K562 (cell line): ENCODE data around the gene INO80D. TPM values are rescaled to one million over a fixed set of nuclear protein-coding genes. Genes with fewer than 3 reads are reported as not detected.

Experiments
- ATAC-seq: fragments of 200-7000 bp; cut with Tn5 transposase; 3 replicates; pipeline ENCODE4 v1.9.1; 2020; ENCODE audit warnings: moderate library complexity
- BruUV-seq: library from RNA; stranded (reverse); fragments of 400-500 nt; replicated peaks from 2 replicates; lab custom pipeline; 2021; lab: Mats Ljungman, UMichigan
- CTCF ChIA-PET: fragments of 300-600 bp; formaldehyde crosslinking; extraction: SDS; loops from one replicate; lab custom pipeline; 2021; ENCODE audit warnings: low intra/inter-chr PET ratio; lab: Yijun Ruan, JAX
- POLR2A ChIA-PET: fragments of 300-600, 350-650 bp; sonication (Branson Sonifier 250); formaldehyde crosslinking; extraction: SDS; loops from one replicate; lab custom pipeline; 2021; ENCODE audit warnings: antibody characterized with exemption, inconsistent platforms; lab: Yijun Ruan, JAX
- DNase-seq, 4 experiments: peaks; one replicate each; pipeline versions ENCODE4 v3.0.0 to v3.0.0-alpha.2; 2011 to 2018; ENCODE audit warnings: low spot score in 3 of 4, mixed read lengths in 3 of 4; ENCODE audit errors: extremely low read depth in 1 of 4
- FAIRE-seq: peaks from 2 replicates; lab custom pipeline; 2011; peaks lifted over from hg19 to GRCh38; lab: Jason Lieb, UNC
- H2AFZ ChIP-seq: 2 replicates; pipeline ENCODE4 v1.6.0; 2011; ENCODE audit warnings: low read depth, low read length, control low read depth, inconsistent platforms
- H3K27ac ChIP-seq: fragments of 200-600 bp; 3 replicates; pipeline ENCODE4 v1.8.0; 2011; ENCODE audit warnings: low read depth, mild to moderate bottlenecking, control low read depth, inconsistent platforms, low read length, moderate library complexity, mixed read lengths; ENCODE audit errors: extremely low read depth
- H3K27me3 ChIP-seq, 2 experiments: fragments of 300-600 bp in 1 of 2; 2 replicates in 1 of 2; 3 replicates in 1 of 2; pipeline versions ENCODE4 v1.6.0 to v1.8.0; 2011; ENCODE audit warnings: inconsistent platforms in 2 of 2, low read length in 2 of 2, mild to moderate bottlenecking in 1 of 2, mixed read lengths in 1 of 2, moderate library complexity in 1 of 2; ENCODE audit not compliant: control insufficient read depth in 2 of 2, insufficient read depth in 2 of 2
- H3K36me3 ChIP-seq: fragments of 300-600 bp; 3 replicates; pipeline ENCODE4 v1.8.0; 2011; ENCODE audit warnings: mild to moderate bottlenecking, low read length, inconsistent platforms; ENCODE audit not compliant: control insufficient read depth, insufficient read depth
- H3K4me1 ChIP-seq, 2 experiments: fragments of 200-600 bp in 1 of 2; replicated peaks in 1 of 2; 2 replicates in 1 of 2; 3 replicates in 1 of 2; pipeline versions ENCODE4 v1.5.1 to v1.8.0; 2011; ENCODE audit warnings: inconsistent platforms in 2 of 2, low read length in 2 of 2, mild to moderate bottlenecking in 1 of 2, mixed read lengths in 1 of 2, moderate library complexity in 1 of 2; ENCODE audit not compliant: control insufficient read depth in 2 of 2, insufficient read depth in 2 of 2
- H3K4me2 ChIP-seq: 2 replicates; pipeline ENCODE4 v1.6.1; 2011; ENCODE audit warnings: low read length, control low read depth, inconsistent platforms, mixed read lengths; ENCODE audit not compliant: insufficient read depth
- H3K4me3 ChIP-seq: fragments of 200-600 bp; sonication (generic), shearing (Covaris generic); 2 replicates; pipeline ENCODE4 v1.5.1; 2016; ENCODE audit warnings: control low read depth, inconsistent platforms
- H3K79me2 ChIP-seq: fragments of 200-600 bp; 3 replicates; pipeline ENCODE4 v1.8.0; 2011; ENCODE audit warnings: low read length, inconsistent platforms; ENCODE audit not compliant: control insufficient read depth, insufficient read depth
- H3K9ac ChIP-seq, 2 experiments: 2 replicates each; pipeline versions ENCODE4 v1.6.0 to v1.6.1; 2011; ENCODE audit warnings: low read depth in 2 of 2, low read length in 2 of 2, control low read depth in 1 of 2, inconsistent platforms in 1 of 2, mild to moderate bottlenecking in 1 of 2, mixed read lengths in 1 of 2; ENCODE audit not compliant: insufficient read depth in 1 of 2
- H3K9me1 ChIP-seq: one replicate; pipeline ENCODE4 v1.6.0; 2011; ENCODE audit warnings: inconsistent platforms, mild to moderate bottlenecking, low read length, moderate library complexity; ENCODE audit not compliant: control insufficient read depth, insufficient read depth
- H3K9me3 ChIP-seq: replicated peaks from 2 replicates; pipeline ENCODE4 v1.5.1; 2011; ENCODE audit warnings: low read depth, low read length, inconsistent platforms; ENCODE audit not compliant: control insufficient read depth, insufficient read depth
- H4K20me1 ChIP-seq: replicated peaks from 2 replicates; pipeline ENCODE4 v1.6.1; 2011; ENCODE audit warnings: low read length, inconsistent platforms, mixed read lengths; ENCODE audit not compliant: control insufficient read depth, insufficient read depth
- BRD9 ChIP-seq: fragments of 450-650 bp; IDR thresholded peaks from 2 replicates; pipeline ENCODE4 v1.6.1; 2018; ENCODE audit warnings: low read depth; ENCODE audit not compliant: partially characterized antibody
- FOSL1 ChIP-seq: fragments of 200-800 bp; sonication (Bioruptor generic); conservative IDR thresholded peaks from 2 replicates; pipeline ENCODE4 v1.6.1; 2016; ENCODE audit warnings: missing genetic modification characterization, missing compliant biosample characterization
- GABPA ChIP-seq: fragments of 200-800 bp; sonication (Bioruptor generic); conservative IDR thresholded peaks from 2 replicates; pipeline ENCODE4 v1.6.1; 2016; ENCODE audit warnings: low read depth, missing genetic modification characterization, missing compliant biosample characterization
- MAFG ChIP-seq: fragments of 450-650 bp; conservative IDR thresholded peaks from 2 replicates; pipeline ENCODE4 v1.6.1; 2016; ENCODE audit warnings: missing genetic modification characterization, missing compliant biosample characterization
- MTA2 ChIP-seq: fragments of 450-650 bp; IDR thresholded peaks from 2 replicates; pipeline ENCODE4 v1.6.1; 2016; ENCODE audit warnings: low read depth
- MTF1 ChIP-seq: fragments of 250-450 bp; sonication (Bioruptor Pico); IDR thresholded peaks from 2 replicates; pipeline ENCODE4 v1.9.0; 2021; ENCODE audit warnings: moderate library complexity, mild to moderate bottlenecking, inconsistent platforms, borderline replicate concordance
- PURB ChIP-seq: sonication (generic); formaldehyde crosslinking; IDR thresholded peaks from 2 replicates; pipeline ENCODE4 v1.9.0; 2021; ENCODE audit warnings: low read depth, mild to moderate bottlenecking, missing genetic modification reagents
- TBL1XR1 ChIP-seq, 2 experiments: IDR thresholded peaks; 2 replicates each; pipeline ENCODE4 v1.6.1; 2012; ENCODE audit warnings: improper control_type of control experiment in 2 of 2, low read length in 2 of 2, mild to moderate bottlenecking in 1 of 2
- YY1 ChIP-seq, 3 experiments: IDR thresholded peaks; 2 replicates each; pipeline ENCODE4 v1.6.1; 2011; ENCODE audit warnings: low read length in 2 of 3, mild to moderate bottlenecking in 2 of 3, moderate library complexity in 2 of 3, borderline replicate concordance in 1 of 3, control low read depth in 1 of 3, low read depth in 1 of 3; ENCODE audit not compliant: insufficient read depth in 3 of 3, insufficient replicate concordance in 2 of 3, control insufficient read depth in 1 of 3, insufficient read length in 1 of 3; ENCODE audit errors: extremely low read depth in 1 of 3
- ZEB2 ChIP-seq: fragments of 450-650 bp; IDR thresholded peaks from 2 replicates; pipeline ENCODE4 v1.6.1; 2016
- ZNF644 ChIP-seq: fragments of 200-800 bp; sonication (Bioruptor generic); IDR thresholded peaks from 2 replicates; pipeline ENCODE4 v1.6.1; 2016; ENCODE audit warnings: low read depth, missing genetic modification characterization, missing compliant biosample characterization
- ZNF695 ChIP-seq: fragments of 450-650 bp; formaldehyde crosslinking; IDR thresholded peaks from 2 replicates; pipeline ENCODE4 v1.4.0; 2020; ENCODE audit warnings: mild to moderate bottlenecking, moderate library complexity
- WGBS: fragments of 100-300 bp; shearing (Covaris generic); methylation state at CpG from one replicate; pipeline ENCODE4 v1.1.6; 2016; ENCODE audit warnings: low coverage, mixed read lengths; ENCODE audit not compliant: insufficient coverage; ENCODE audit errors: missing lambda C conversion rate; 5-methylcytosine and 5-hydroxymethylcytosine counted together
- in situ Hi-C: fragments of 300-500 bp; cut with MboI; formaldehyde crosslinking; loops from 4 replicates; pipeline ENCODE4 v1.15.0; 2018; ENCODE audit warnings: inconsistent platforms, mixed read lengths
- intact Hi-C: fragments of 100-400 bp; cut with micrococcal nuclease; formaldehyde crosslinking; loops from 2 replicates; pipeline ENCODE4 v1.14.2; 2022
- polyA plus RNA-seq, 8 experiments: library from polyadenylated mRNA; depleted of rRNA in 4 of 8; stranded (reverse) in 5 of 8; unstranded in 3 of 8; fragments of >200 nt; fragmentation: Nextera tagmentation in 2 of 8; fragmentation: Illumina TruSeq in 1 of 8; extraction: Ambion mirVana in 2 of 8; extraction: Trizol in 1 of 8; gene quantifications; 2 replicates each; pipeline versions ENCODE4 v1.2.1 to v1.2.3, GENCODE V29; 2011 to 2014; ENCODE audit warnings: inconsistent platforms in 1 of 8, missing spikeins in 1 of 8
- total RNA-seq, 7 experiments: library from RNA; depleted of rRNA in 6 of 7; stranded (reverse); fragments of >200 nt in 6 of 7; fragmentation: Illumina TruSeq in 2 of 7; extraction: Trizol in 2 of 7; gene quantifications; 2 replicates each; pipeline versions ENCODE4 v1.2.1 to v1.2.3, GENCODE V29; 2011 to 2021; ENCODE audit warnings: low replicate concordance in 1 of 7
- TF ChIP-seq, protein P1 (sequence below), 2 experiments: fragments of 450-650 bp in 1 of 2; sonication (generic) in 1 of 2; formaldehyde crosslinking; conservative IDR thresholded peaks; 2 replicates each; pipeline versions ENCODE4 v1.4.0 to v1.8.1; 2020 to 2022; ENCODE audit warnings: mild to moderate bottlenecking in 1 of 2, missing genetic modification reagents in 1 of 2
- TF ChIP-seq, protein P2 (sequence below): fragments of 450-650 bp; formaldehyde crosslinking; IDR thresholded peaks from 2 replicates; pipeline ENCODE4 v1.4.0; 2020; ENCODE audit warnings: mild to moderate bottlenecking, moderate library complexity

INO80D gene
- total and polyA plus RNA-seq, 9 of the 15 experiments (the other 6 are each of a cell fraction or from before 2014, with no cell fraction given): 0.64 to 8.1 (median 2.9) TPM

DNA sequence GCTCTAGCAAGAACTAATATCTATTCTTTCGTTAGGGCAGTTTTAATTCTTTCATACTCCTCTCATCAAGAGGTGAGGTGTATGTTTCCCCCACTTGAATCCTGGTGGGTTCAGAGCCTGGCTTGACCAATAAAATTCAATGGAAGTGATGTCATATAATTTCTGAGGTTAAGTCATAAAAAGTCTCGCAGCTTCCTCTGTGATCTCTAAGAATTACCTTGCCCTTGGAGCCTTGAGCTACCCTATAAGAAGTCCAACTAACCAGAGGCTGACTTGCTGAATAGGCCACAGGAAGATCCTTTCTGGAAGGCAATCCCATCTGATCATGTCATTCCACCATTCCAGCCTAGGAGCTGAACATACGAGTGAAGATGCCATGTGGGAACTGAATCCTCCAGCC is 26.1 kb upstream of the INO80D start:
- peaks cover 6% of the 10 kb centered on the region; the same call in 1 of the 3 replicates for H3K36me3 ChIP-seq
- no peak overlapping the region for H3K4me2 ChIP-seq
- no TSS peak for BruUV-seq
- H3K27me3 ChIP-seq: no peaks in the 10 kb centered on the region
- H3K4me3 ChIP-seq: no peak overlapping the region
- H3K27ac ChIP-seq: no peak overlapping the region
- no peak for DNase-seq
- CTCF ChIA-PET: no interaction called here
- FAIRE-seq: no peak
- TF ChIP-seq FOSL1 (tag): no peak
- no peaks in the 10 kb centered on the region; a peak in 1 of 5 replicates for H3K4me1 ChIP-seq
- intact Hi-C loops (no loop called here), in situ Hi-C loops (no loop called here)
- H4K20me1 ChIP-seq: no peaks in the 10 kb centered on the region
- H3K9me1 ChIP-seq: no peaks in the 10 kb centered on the region
- ATAC-seq: no peak
- H3K79me2 ChIP-seq: no peaks in the 10 kb centered on the region
- H3K9ac ChIP-seq: no peak overlapping the region
- no peaks in the 10 kb centered on the region for H3K9me3 ChIP-seq
- WGBS: 44% methylated on average over 3 of the region's 3 CpGs
- no peak overlapping the region for H2AFZ ChIP-seq
- POLR2A ChIA-PET: interaction anchor here (1.3 kb wide), 1 partner anchor 11 kb away, joined by 3 read pairs; no protein-coding TSS in a partner anchor

DNA sequence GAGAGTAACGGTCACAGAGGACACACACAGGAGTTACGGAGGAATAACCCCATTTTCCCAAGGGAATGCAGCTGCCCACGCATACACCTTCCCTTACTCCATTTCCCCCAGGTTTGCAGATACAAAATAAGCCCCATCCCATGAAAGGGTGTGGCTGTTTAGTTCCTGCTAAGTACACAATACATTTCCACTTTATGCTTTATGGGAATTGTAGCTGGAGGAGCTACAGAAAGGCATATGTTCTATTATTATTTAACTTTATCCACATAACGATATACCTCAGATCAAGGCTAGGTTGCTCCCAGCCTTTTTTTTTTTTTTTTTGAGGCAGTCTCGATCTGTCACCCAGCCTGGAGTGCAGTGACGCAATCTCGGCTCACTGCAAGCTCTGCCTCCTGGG is 22.7 kb upstream of the INO80D start:
- Histone ChIP-seq H2AFZ (no peak overlapping the region), H3K4me2 (no peak overlapping the region), H3K27ac (no peak overlapping the region), H3K79me2 (no peaks in the 10 kb centered on the region), H3K4me1 (no peaks in the 10 kb centered on the region), H3K27me3 (no peaks in the 10 kb centered on the region), H3K4me3 (no peak overlapping the region), H3K9me1 (no peaks in the 10 kb centered on the region), H3K36me3 (no peaks in the 10 kb centered on the region), H3K9me3 (no peaks in the 10 kb centered on the region), H4K20me1 (no peaks in the 10 kb centered on the region), H3K9ac (no peak overlapping the region)
- intact Hi-C loops: no loop called here
- 49% methylated on average over 3 of the region's 7 CpGs for WGBS
- ChIA-PET CTCF (no interaction called here), POLR2A (interaction anchor here (1.3 kb wide), 1 partner anchor 9 kb away, joined by 3 read pairs; no protein-coding TSS in a partner anchor)
- FAIRE-seq (no peak), ATAC-seq (no peak), DNase-seq (no peak)
- in situ Hi-C loops: no loop called here
- no TSS peak for BruUV-seq
- TF ChIP-seq MTF1 (CRISPR knock-in tag) (no peak), ZNF644 (tag) (no peak), MAFG (no peak), MTA2 (no peak), BRD9 (no peak), TBL1XR1 (IDR thresholded peaks at IDR 0.05; ENCODE audit: low read length in 2 of 2) (no peak), PURB (CRISPR knock-in tag) (no peak), ZEB2 (no peak), GABPA (no peak), YY1 (IDR thresholded peaks at IDR 0.05; ENCODE audit: borderline replicate concordance in 1 of 3, control insufficient read depth in 1 of 3, extremely low read depth in 1 of 3, insufficient read depth in 3 of 3, insufficient read length in 1 of 3, insufficient replicate concordance in 2 of 3, low read depth in 1 of 3, low read length in 2 of 3) (no peak), ZNF695 (CRISPR knock-in tag) (no peak)
- TF ChIP-seq, protein P1, sequence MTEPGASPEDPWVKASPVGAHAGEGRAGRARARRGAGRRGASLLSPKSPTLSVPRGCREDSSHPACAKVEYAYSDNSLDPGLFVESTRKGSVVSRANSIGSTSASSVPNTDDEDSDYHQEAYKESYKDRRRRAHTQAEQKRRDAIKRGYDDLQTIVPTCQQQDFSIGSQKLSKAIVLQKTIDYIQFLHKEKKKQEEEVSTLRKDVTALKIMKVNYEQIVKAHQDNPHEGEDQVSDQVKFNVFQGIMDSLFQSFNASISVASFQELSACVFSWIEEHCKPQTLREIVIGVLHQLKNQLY (CRISPR knock-in tag; conservative IDR thresholded peaks at IDR 0.05): no peak
- TF ChIP-seq, protein P2, sequence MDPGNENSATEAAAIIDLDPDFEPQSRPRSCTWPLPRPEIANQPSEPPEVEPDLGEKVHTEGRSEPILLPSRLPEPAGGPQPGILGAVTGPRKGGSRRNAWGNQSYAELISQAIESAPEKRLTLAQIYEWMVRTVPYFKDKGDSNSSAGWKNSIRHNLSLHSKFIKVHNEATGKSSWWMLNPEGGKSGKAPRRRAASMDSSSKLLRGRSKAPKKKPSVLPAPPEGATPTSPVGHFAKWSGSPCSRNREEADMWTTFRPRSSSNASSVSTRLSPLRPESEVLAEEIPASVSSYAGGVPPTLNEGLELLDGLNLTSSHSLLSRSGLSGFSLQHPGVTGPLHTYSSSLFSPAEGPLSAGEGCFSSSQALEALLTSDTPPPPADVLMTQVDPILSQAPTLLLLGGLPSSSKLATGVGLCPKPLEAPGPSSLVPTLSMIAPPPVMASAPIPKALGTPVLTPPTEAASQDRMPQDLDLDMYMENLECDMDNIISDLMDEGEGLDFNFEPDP (CRISPR knock-in tag): no peak
